K562 (cell line): ENCODE results near the gene SHISA7. TPM values are rescaled to one million over a fixed set of nuclear protein-coding genes. Genes with fewer than 3 reads are reported as not detected.

Source experiments
- C11orf30 ChIP-seq: fragments of 450-650 bp; IDR thresholded peaks from 2 replicates; pipeline ENCODE4 v1.6.1; 2016; ENCODE audit warnings: low read depth, mild to moderate bottlenecking
- FOXK2 ChIP-seq, 2 experiments: fragments of 450-650 bp; IDR thresholded peaks in 1 of 2; conservative IDR thresholded peaks in 1 of 2; 2 replicates each; pipeline ENCODE4 v1.6.1; 2016; ENCODE audit warnings: low read depth in 2 of 2, mild to moderate bottlenecking in 1 of 2
- FOXP1 ChIP-seq: sonication (generic); formaldehyde crosslinking; IDR thresholded peaks from 2 replicates; pipeline ENCODE4 v1.8.0; 2022; ENCODE audit warnings: mild to moderate bottlenecking, missing genetic modification reagents
- L3MBTL2 ChIP-seq: fragments of 450-650 bp; IDR thresholded peaks from 2 replicates; pipeline ENCODE4 v1.6.1; 2016; ENCODE audit warnings: mild to moderate bottlenecking, moderate library complexity
- MBD2 ChIP-seq: sonication (generic); IDR thresholded peaks from 2 replicates; pipeline ENCODE4 v1.6.1; 2016; ENCODE audit warnings: low read depth, borderline replicate concordance
- NCOR1 ChIP-seq: fragments of 450-650 bp; IDR thresholded peaks from 2 replicates; pipeline ENCODE4 v1.6.1; 2016; ENCODE audit warnings: mild to moderate bottlenecking, moderate library complexity
- NFIC ChIP-seq: fragments of 450-650 bp; IDR thresholded peaks from 2 replicates; pipeline ENCODE4 v1.6.1; 2017; ENCODE audit warnings: mild to moderate bottlenecking, inconsistent platforms
- NFXL1 ChIP-seq: fragments of 450-650 bp; formaldehyde crosslinking; IDR thresholded peaks from 2 replicates; pipeline ENCODE4 v1.4.0; 2021; ENCODE audit warnings: mild to moderate bottlenecking
- NFYB ChIP-seq: IDR thresholded peaks from 2 replicates; pipeline ENCODE4 v1.6.1; 2011; ENCODE audit warnings: mild to moderate bottlenecking, moderate library complexity; ENCODE audit not compliant: insufficient read length; ENCODE audit errors: extremely low read depth
- NR1H2 ChIP-seq: sonication (generic); formaldehyde crosslinking; IDR thresholded peaks from 2 replicates; pipeline ENCODE4 v1.4.0; 2020; ENCODE audit warnings: mild to moderate bottlenecking, missing genetic modification reagents
- OTX1 ChIP-seq: fragments of 450-650 bp; formaldehyde crosslinking; IDR thresholded peaks from 2 replicates; pipeline ENCODE4 v1.4.0; 2022; ENCODE audit warnings: mild to moderate bottlenecking
- PHF8 ChIP-seq: fragments of 200-600 bp; sonication (generic); IDR thresholded peaks from 2 replicates; pipeline ENCODE4 v1.6.1; 2012; ENCODE audit warnings: mixed run types, mild to moderate bottlenecking, inconsistent platforms, low read length, moderate library complexity, borderline replicate concordance
- POLR2A ChIP-seq: fragments of 450-650 bp; conservative IDR thresholded peaks from 2 replicates; pipeline ENCODE4 v1.6.1; 2016
- SPI1 ChIP-seq: IDR thresholded peaks from 2 replicates; pipeline ENCODE4 v1.6.1; 2011; ENCODE audit warnings: low read depth, low read length, control low read depth, borderline replicate concordance
- ZFP30 ChIP-seq: fragments of 250-450 bp; sonication (Bioruptor Pico); IDR thresholded peaks from 2 replicates; pipeline ENCODE4 v1.8.0; 2022; ENCODE audit warnings: moderate library complexity, mild to moderate bottlenecking, inconsistent platforms, borderline replicate concordance
- polyA plus RNA-seq, 8 experiments: library from polyadenylated mRNA; depleted of rRNA in 4 of 8; stranded (reverse) in 5 of 8; unstranded in 3 of 8; fragments of >200 nt; fragmentation: Nextera tagmentation in 2 of 8; fragmentation: Illumina TruSeq in 1 of 8; extraction: Ambion mirVana in 2 of 8; extraction: Trizol in 1 of 8; gene quantifications; 2 replicates each; pipeline versions ENCODE4 v1.2.1 to v1.2.3, GENCODE V29; 2011 to 2014; ENCODE audit warnings: inconsistent platforms in 1 of 8, missing spikeins in 1 of 8
- total RNA-seq, 7 experiments: library from RNA; depleted of rRNA in 6 of 7; stranded (reverse); fragments of >200 nt in 6 of 7; fragmentation: Illumina TruSeq in 2 of 7; extraction: Trizol in 2 of 7; gene quantifications; 2 replicates each; pipeline versions ENCODE4 v1.2.1 to v1.2.3, GENCODE V29; 2011 to 2021; ENCODE audit warnings: low replicate concordance in 1 of 7
- TF ChIP-seq, protein P1 (sequence below): sonication (generic); formaldehyde crosslinking; IDR thresholded peaks from 2 replicates; pipeline ENCODE4 v1.8.0; 2022; ENCODE audit warnings: missing genetic modification reagents, mild to moderate bottlenecking, moderate library complexity, borderline replicate concordance
- TF ChIP-seq, protein P2 (sequence below), 2 experiments: fragments of 450-650 bp in 1 of 2; sonication (generic) in 1 of 2; formaldehyde crosslinking; conservative IDR thresholded peaks; 2 replicates each; pipeline versions ENCODE4 v1.4.0 to v1.8.1; 2020 to 2022; ENCODE audit warnings: mild to moderate bottlenecking in 1 of 2, missing genetic modification reagents in 1 of 2
- TF ChIP-seq, protein P3 (sequence below): sonication (generic); formaldehyde crosslinking; IDR thresholded peaks from 2 replicates; pipeline ENCODE4 v1.8.0; 2023; ENCODE audit warnings: mild to moderate bottlenecking, missing genetic modification reagents
- TF ChIP-seq, protein P4 (sequence below): sonication (generic); formaldehyde crosslinking; IDR thresholded peaks from 2 replicates; pipeline ENCODE4 v1.9.0; 2022; ENCODE audit warnings: mild to moderate bottlenecking, missing genetic modification reagents
- TF ChIP-seq, protein P5 (sequence below): fragments of 250-450 bp; sonication (Bioruptor Pico); IDR thresholded peaks from 2 replicates; pipeline ENCODE4 v1.4.0; 2020; ENCODE audit warnings: mild to moderate bottlenecking

Gene SHISA7
- total and polyA plus RNA-seq, 9 of the 15 experiments (the other 6 are each of a cell fraction or from before 2014, with no cell fraction given), result 0.01 to 0.40 (median 0.07) TPM

DNA sequence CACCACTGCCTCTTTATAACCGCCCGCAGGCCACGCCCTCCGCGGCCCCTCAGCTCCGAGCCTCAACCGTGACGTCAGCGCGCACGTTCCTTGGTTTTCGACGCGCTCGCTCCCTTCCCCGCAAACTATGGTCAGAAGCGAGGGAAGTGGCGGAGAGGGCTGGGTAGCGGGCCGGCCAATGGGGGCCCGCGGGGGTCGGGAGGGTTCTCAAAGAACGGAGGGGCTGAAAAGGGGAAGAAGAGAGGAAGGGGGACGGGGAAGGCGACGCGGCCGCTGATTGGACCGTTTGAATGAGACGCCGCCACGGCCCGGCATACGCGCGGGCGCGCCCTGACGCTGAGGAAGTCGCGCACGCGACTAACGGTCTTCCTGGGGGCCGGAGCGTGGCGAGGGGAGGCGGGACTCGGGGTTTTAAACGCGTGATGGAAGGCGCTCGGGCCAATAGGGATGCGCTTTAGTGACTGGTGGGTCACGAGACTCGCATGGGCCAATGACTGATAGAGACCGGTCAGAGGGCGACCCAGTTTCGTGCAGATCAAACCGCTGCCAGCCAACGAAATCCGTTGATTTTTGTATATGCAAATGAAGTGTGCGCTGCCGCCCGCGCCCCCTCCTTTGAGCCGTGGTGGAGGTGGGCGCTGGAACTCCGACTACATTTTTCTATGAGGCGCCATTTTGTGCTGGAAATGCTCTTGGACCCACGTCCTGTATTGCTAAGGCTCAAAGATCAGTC lies 35.1 kb downstream of the SHISA7 start (continued):
- peak; percentile 88; the same call in 1 of the 2 replicates for TF ChIP-seq NR1H2 (CRISPR knock-in tag)
- TF ChIP-seq POLR2A, result peak; percentile 59; the same call in 1 of the 2 replicates
- TF ChIP-seq, protein P1, sequence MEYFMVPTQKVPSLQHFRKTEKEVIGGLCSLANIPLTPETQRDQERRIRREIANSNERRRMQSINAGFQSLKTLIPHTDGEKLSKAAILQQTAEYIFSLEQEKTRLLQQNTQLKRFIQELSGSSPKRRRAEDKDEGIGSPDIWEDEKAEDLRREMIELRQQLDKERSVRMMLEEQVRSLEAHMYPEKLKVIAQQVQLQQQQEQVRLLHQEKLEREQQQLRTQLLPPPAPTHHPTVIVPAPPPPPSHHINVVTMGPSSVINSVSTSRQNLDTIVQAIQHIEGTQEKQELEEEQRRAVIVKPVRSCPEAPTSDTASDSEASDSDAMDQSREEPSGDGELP (CRISPR knock-in tag), result peak; percentile 91
- TF ChIP-seq, protein P2, sequence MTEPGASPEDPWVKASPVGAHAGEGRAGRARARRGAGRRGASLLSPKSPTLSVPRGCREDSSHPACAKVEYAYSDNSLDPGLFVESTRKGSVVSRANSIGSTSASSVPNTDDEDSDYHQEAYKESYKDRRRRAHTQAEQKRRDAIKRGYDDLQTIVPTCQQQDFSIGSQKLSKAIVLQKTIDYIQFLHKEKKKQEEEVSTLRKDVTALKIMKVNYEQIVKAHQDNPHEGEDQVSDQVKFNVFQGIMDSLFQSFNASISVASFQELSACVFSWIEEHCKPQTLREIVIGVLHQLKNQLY (CRISPR knock-in tag; conservative IDR thresholded peaks at IDR 0.05), result peak in 1 of 2 experiments; percentile 91; a peak in 2 of 4 replicates
- peak; percentile 66; the same call in 1 of the 2 replicates for TF ChIP-seq NFIC
- peak; percentile 44; the same call in 1 of the 2 replicates for TF ChIP-seq PHF8
- TF ChIP-seq NCOR1, result peak; percentile 52; the same call in 1 of the 2 replicates
- TF ChIP-seq OTX1 (CRISPR knock-in tag), result peak; percentile 90; the same call in 1 of the 2 replicates
- peak; percentile 87 for TF ChIP-seq SPI1
- TF ChIP-seq NFYB, result peak; percentile 83
- TF ChIP-seq L3MBTL2, result peak; percentile 100
- TF ChIP-seq, protein P3, sequence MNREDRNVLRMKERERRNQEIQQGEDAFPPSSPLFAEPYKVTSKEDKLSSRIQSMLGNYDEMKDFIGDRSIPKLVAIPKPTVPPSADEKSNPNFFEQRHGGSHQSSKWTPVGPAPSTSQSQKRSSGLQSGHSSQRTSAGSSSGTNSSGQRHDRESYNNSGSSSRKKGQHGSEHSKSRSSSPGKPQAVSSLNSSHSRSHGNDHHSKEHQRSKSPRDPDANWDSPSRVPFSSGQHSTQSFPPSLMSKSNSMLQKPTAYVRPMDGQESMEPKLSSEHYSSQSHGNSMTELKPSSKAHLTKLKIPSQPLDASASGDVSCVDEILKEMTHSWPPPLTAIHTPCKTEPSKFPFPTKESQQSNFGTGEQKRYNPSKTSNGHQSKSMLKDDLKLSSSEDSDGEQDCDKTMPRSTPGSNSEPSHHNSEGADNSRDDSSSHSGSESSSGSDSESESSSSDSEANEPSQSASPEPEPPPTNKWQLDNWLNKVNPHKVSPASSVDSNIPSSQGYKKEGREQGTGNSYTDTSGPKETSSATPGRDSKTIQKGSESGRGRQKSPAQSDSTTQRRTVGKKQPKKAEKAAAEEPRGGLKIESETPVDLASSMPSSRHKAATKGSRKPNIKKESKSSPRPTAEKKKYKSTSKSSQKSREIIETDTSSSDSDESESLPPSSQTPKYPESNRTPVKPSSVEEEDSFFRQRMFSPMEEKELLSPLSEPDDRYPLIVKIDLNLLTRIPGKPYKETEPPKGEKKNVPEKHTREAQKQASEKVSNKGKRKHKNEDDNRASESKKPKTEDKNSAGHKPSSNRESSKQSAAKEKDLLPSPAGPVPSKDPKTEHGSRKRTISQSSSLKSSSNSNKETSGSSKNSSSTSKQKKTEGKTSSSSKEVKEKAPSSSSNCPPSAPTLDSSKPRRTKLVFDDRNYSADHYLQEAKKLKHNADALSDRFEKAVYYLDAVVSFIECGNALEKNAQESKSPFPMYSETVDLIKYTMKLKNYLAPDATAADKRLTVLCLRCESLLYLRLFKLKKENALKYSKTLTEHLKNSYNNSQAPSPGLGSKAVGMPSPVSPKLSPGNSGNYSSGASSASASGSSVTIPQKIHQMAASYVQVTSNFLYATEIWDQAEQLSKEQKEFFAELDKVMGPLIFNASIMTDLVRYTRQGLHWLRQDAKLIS (CRISPR knock-in tag), result peak; percentile 60
- TF ChIP-seq MBD2, result peak; percentile 89; the same call in 1 of the 2 replicates
- TF ChIP-seq, protein P4, sequence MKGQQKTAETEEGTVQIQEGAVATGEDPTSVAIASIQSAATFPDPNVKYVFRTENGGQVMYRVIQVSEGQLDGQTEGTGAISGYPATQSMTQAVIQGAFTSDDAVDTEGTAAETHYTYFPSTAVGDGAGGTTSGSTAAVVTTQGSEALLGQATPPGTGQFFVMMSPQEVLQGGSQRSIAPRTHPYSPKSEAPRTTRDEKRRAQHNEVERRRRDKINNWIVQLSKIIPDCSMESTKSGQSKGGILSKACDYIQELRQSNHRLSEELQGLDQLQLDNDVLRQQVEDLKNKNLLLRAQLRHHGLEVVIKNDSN, result peak; percentile 95
- TF ChIP-seq ZFP30, result no peak
- TF ChIP-seq FOXK2 (conservative IDR thresholded peaks at IDR 0.05 in 1 of 2, IDR thresholded peaks at IDR 0.05 in 1 of 2; ENCODE audit: low read depth in 2 of 2), result peak in 1 of 2 experiments; percentile 67; a peak in 1 of 4 replicates
- TF ChIP-seq FOXP1, result peak; percentile 92; the same call in 1 of the 2 replicates
- peak; percentile 18; the same call in 1 of the 2 replicates for TF ChIP-seq C11orf30
- 0 out of 2 replicates have a peak, but pooled peaks have one; percentile 39 for TF ChIP-seq NFXL1 (CRISPR knock-in tag)
- TF ChIP-seq, protein P5, sequence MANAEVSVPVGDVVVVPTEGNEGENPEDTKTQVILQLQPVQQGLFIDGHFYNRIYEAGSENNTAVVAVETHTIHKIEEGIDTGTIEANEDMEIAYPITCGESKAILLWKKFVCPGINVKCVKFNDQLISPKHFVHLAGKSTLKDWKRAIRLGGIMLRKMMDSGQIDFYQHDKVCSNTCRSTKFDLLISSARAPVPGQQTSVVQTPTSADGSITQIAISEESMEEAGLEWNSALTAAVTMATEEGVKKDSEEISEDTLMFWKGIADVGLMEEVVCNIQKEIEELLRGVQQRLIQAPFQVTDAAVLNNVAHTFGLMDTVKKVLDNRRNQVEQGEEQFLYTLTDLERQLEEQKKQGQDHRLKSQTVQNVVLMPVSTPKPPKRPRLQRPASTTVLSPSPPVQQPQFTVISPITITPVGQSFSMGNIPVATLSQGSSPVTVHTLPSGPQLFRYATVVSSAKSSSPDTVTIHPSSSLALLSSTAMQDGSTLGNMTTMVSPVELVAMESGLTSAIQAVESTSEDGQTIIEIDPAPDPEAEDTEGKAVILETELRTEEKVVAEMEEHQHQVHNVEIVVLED (CRISPR knock-in tag), result peak; percentile 96
